RWPE2 (cell line): ENCODE data around the gene VTI1A.

ENCODE experiments used
- ATAC-seq: fragments of 200-7000 bp; cut with Tn5 transposase; 3 replicates; pipeline ENCODE4 v1.9.1; 2021; ENCODE audit warnings: low read depth
- DNase-seq: peaks from one replicate; pipeline ENCODE4 v3.0.0-alpha.2; 2020; ENCODE audit warnings: low spot score
- H3K27ac ChIP-seq: fragments of 450-650 bp; 2 replicates; pipeline ENCODE4 v1.5.1; 2017; ENCODE audit warnings: mild to moderate bottlenecking; ENCODE audit not compliant: poor library complexity, severe bottlenecking
- H3K27me3 ChIP-seq: fragments of 250-450 bp; sonication (Bioruptor Pico); 2 replicates; pipeline ENCODE4 v1.5.1; 2021; ENCODE audit warnings: mild to moderate bottlenecking, moderate library complexity; ENCODE audit not compliant: insufficient read depth, poor library complexity, severe bottlenecking
- H3K36me3 ChIP-seq: fragments of 250-450 bp; sonication (Bioruptor Pico); 2 replicates; pipeline ENCODE4 v1.5.1; 2020; ENCODE audit warnings: low read depth, mild to moderate bottlenecking, moderate library complexity
- H3K4me1 ChIP-seq: fragments of 250-450 bp; sonication (Bioruptor Pico); 2 replicates; pipeline ENCODE4 v1.5.1; 2021; ENCODE audit warnings: mild to moderate bottlenecking, moderate library complexity; ENCODE audit not compliant: insufficient read depth, poor library complexity, severe bottlenecking
- H3K4me3 ChIP-seq: fragments of 250-450 bp; sonication (Bioruptor Pico); 2 replicates; pipeline ENCODE4 v1.5.1; 2021; ENCODE audit warnings: mild to moderate bottlenecking, moderate library complexity; ENCODE audit not compliant: severe bottlenecking
- H3K9me3 ChIP-seq: fragments of 250-450 bp; sonication (Bioruptor Pico); 2 replicates; pipeline ENCODE4 v1.5.1; 2021; ENCODE audit warnings: mild to moderate bottlenecking, moderate library complexity; ENCODE audit not compliant: severe bottlenecking
- CTCF ChIP-seq: fragments of 450-650 bp; IDR thresholded peaks from one replicate; pipeline ENCODE4 v1.5.1; 2017; ENCODE audit warnings: mild to moderate bottlenecking, moderate library complexity; ENCODE audit not compliant: poor library complexity, severe bottlenecking

VTI1A gene

GRCh38 chr10:112843623-112844022 lies 396.6 kb downstream of the VTI1A start:
- peaks cover 6% of the 10 kb centered on the region for H3K9me3 ChIP-seq
- ATAC-seq (no peak), DNase-seq (no peak)
- H3K36me3 ChIP-seq, result no peaks in the 10 kb centered on the region
- H3K27me3 ChIP-seq, result no peaks in the 10 kb centered on the region
- H3K4me3 ChIP-seq, result no peak overlapping the region
- TF ChIP-seq CTCF, result no peak
- H3K27ac ChIP-seq, result no peak overlapping the region
- no peaks in the 10 kb centered on the region for H3K4me1 ChIP-seq

- H3K4me1 ChIP-seq, result no peaks in the 10 kb centered on the region
- DNase-seq (no peak), ATAC-seq (no peak)
- H3K36me3 ChIP-seq, result no peaks in the 10 kb centered on the region
- no peaks in the 10 kb centered on the region for H3K27me3 ChIP-seq
- no peak overlapping the region for H3K4me3 ChIP-seq
- H3K27ac ChIP-seq, result no peak overlapping the region
- no peak for TF ChIP-seq CTCF
- peaks cover 6% of the 10 kb centered on the region for H3K9me3 ChIP-seq
Measured at GRCh38 chr10:112844681-112845544, 397.9 kb downstream of the VTI1A start.

- H3K36me3 ChIP-seq, result no peaks in the 10 kb centered on the region
- ATAC-seq, result no peak
- no peak for DNase-seq
- no peak overlapping the region for H3K27ac ChIP-seq
- no peaks in the 10 kb centered on the region for H3K4me1 ChIP-seq
- H3K9me3 ChIP-seq, result peaks cover 6% of the 10 kb centered on the region
- no peak overlapping the region for H3K4me3 ChIP-seq
- H3K27me3 ChIP-seq, result no peaks in the 10 kb centered on the region
- no peak for TF ChIP-seq CTCF
Measured at GRCh38 chr10:112847778-112848177, 400.8 kb downstream of the VTI1A start.

GRCh38 chr10:112848228-112848627 lies 401.2 kb downstream of the VTI1A start:
- no peak for ATAC-seq

More at GRCh38 chr10:112848228-112848627, 401.2 kb downstream of the VTI1A start:
- Histone ChIP-seq H3K36me3 (no peaks in the 10 kb centered on the region), H3K27ac (no peak overlapping the region), H3K9me3 (peaks cover 6% of the 10 kb centered on the region), H3K4me1 (no peaks in the 10 kb centered on the region), H3K4me3 (no peak overlapping the region), H3K27me3 (no peaks in the 10 kb centered on the region)
- no peak for DNase-seq
- TF ChIP-seq CTCF, result no peak
